ENCODE results near the gene DDRGK1.

GRCh38 chr20:3188823-3189413 lies 15.6 kb downstream of the DDRGK1 start:
- no peak for TF ChIP-seq MAFK (IDR thresholded peaks at IDR 0.05; ENCODE audit: low read depth, low read length)
- TF ChIP-seq RAD21 (IDR thresholded peaks at IDR 0.05; ENCODE audit: low read length), result no peak
- TF ChIP-seq CTCF (conservative IDR thresholded peaks at IDR 0.05; ENCODE audit: low read depth, low read length), result no peak
- no peak for TF ChIP-seq FOS (IDR thresholded peaks at IDR 0.05; ENCODE audit: low read depth, low read length)
- TF ChIP-seq MAZ (IDR thresholded peaks at IDR 0.05; ENCODE audit: borderline replicate concordance, low read depth, low read length), result no peak
- no peak for TF ChIP-seq RFX5 (IDR thresholded peaks at IDR 0.05; ENCODE audit: low read depth, low read length)

Measured in IMR-90 (cell line).